GM12891 (cell line): ENCODE data around the gene C11orf68.

Source experiments
- DNase-seq: peaks from one replicate; pipeline ENCODE4 v3.0.0; 2011; ENCODE audit warnings: low spot score; ENCODE audit not compliant: insufficient read length
- FAIRE-seq: peaks from 2 replicates; lab custom pipeline; 2011; peaks lifted over from hg19 to GRCh38; lab: Jason Lieb, UNC
- PAX5 ChIP-seq: IDR thresholded peaks from 2 replicates; pipeline ENCODE4 v1.6.1; 2011; ENCODE audit warnings: low read length, moderate library complexity, mild to moderate bottlenecking; ENCODE audit not compliant: insufficient read depth, severe bottlenecking
- POLR2A ChIP-seq: IDR thresholded peaks from 2 replicates; pipeline ENCODE4 v1.6.1; 2011; ENCODE audit warnings: low read depth, low read length, control low read depth
- POLR2AphosphoS5 ChIP-seq: IDR thresholded peaks from 2 replicates; pipeline ENCODE4 v1.6.1; 2011; ENCODE audit warnings: low read depth, low read length, control low read depth
- POU2F2 ChIP-seq: IDR thresholded peaks from 2 replicates; pipeline ENCODE4 v1.6.1; 2011; ENCODE audit warnings: low read depth, mild to moderate bottlenecking, control low read depth, low read length, moderate library complexity
- SPI1 ChIP-seq: IDR thresholded peaks from 2 replicates; pipeline ENCODE4 v1.6.1; 2011; ENCODE audit warnings: low read depth, low read length, control low read depth
- TAF1 ChIP-seq: IDR thresholded peaks from 2 replicates; pipeline ENCODE4 v1.6.1; 2011; ENCODE audit warnings: low read depth, low read length, control low read depth

Gene C11orf68

GRCh38 chr11:65872586-65873317 lies 46.1 kb downstream of the C11orf68 start, which contains the start of gene EFEMP2:
TSS of gene EFEMP2 (minus strand) at chr11:65872800. CDS start at chr11:65872354, 446 bp downstream.
- no peak for DNase-seq
- TF ChIP-seq POU2F2 (no peak), POLR2AphosphoS5 (no peak), TAF1 (no peak), PAX5 (no peak), SPI1 (no peak), POLR2A (no peak; the same call in 1 of the 2 replicates)
- FAIRE-seq = no peak

DNA sequence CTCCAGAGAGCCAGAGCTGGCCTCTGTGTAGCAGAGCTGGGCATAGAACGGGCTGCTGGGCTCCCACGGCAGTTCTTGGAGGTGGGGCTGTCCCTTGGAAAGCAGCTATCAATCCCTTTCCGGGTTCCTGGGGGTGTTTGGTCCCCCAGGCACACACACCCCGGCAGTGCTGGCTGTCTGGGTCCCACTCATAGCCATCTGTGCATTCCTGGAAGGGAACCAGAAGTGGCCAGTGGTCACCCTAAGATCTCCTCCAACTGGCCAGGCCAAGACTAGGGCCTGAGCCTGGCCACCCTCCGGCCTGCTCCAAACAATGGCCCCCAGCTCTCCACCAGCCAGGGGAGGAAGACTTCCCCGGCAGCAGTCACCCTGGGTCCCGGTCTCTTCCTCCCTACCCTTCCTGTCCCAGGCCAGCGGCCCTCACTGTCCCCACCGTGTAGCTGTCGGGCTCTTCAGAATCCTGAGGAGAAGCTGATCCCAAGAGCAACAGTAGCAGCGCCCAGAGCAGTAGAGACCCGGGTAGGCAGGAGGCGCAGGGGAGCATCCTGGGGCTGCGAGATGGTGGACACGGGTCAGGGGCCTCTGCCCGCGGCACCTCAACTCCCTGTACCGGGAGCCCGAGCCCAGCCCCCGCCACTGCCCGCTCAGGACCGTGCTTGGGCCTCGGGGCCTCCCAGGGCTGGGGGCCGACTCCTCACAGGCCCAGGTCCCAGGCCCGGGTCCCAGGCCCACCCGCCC lies 46.9 kb downstream of the C11orf68 start:
- no peak for TF ChIP-seq POLR2AphosphoS5
- no peak for DNase-seq
- no peak for FAIRE-seq

- FAIRE-seq = peak; percentile 38
- no peak for DNase-seq
- no peak; the same call in 1 of the 2 replicates for TF ChIP-seq POLR2AphosphoS5
- no peak for TF ChIP-seq SPI1
- no peak for TF ChIP-seq PAX5
- TF ChIP-seq POLR2A = no peak; the same call in 1 of the 2 replicates
- no peak for TF ChIP-seq TAF1
- TF ChIP-seq POU2F2 = no peak
Observed at GRCh38 chr11:65870706-65871681, 47.9 kb downstream of the C11orf68 start.

DNA sequence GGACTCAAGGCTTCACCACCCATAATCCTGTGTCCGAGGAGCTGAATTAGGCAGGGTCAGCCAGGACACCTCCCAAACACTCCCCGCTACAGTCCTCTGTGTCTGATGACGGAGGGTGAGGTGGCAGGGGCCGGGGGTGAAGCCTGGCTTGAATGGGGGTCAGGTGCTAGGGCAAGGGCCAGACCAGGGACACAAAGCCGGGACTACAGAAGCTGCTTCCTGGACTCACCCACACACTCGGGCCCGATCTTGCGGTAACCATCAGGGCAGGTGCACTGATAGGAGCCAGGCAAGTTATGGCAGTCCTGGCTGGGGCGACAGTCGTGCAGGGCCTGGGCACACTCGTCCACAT lies 48.6 kb downstream of the C11orf68 start:
- no peak for TF ChIP-seq POU2F2
- TF ChIP-seq POLR2AphosphoS5 = no peak
- TF ChIP-seq POLR2A = no peak
- TF ChIP-seq PAX5 = no peak
- TF ChIP-seq TAF1 = no peak
- DNase-seq (no peak), FAIRE-seq (no peak)

- DNase-seq = no peak
- peak; percentile 54; the same call in 1 of the 2 replicates for TF ChIP-seq POU2F2
- no peak for TF ChIP-seq SPI1
- TF ChIP-seq POLR2AphosphoS5 = no peak; the same call in 1 of the 2 replicates
- peak; percentile 36 for TF ChIP-seq POLR2A
- no peak for FAIRE-seq
Observed at GRCh38 chr11:65869643-65870306, 49.1 kb downstream of the C11orf68 start.

- FAIRE-seq (peak; percentile 23), DNase-seq (no peak)
- TF ChIP-seq POLR2AphosphoS5 (0 out of 2 replicates have a peak, but pooled peaks have one; percentile 52), TAF1 (no peak), POU2F2 (0 out of 2 replicates have a peak, but pooled peaks have one; percentile 26), POLR2A (no peak; the same call in 1 of the 2 replicates)
Observed at GRCh38 chr11:65868907-65869306, 50.0 kb downstream of the C11orf68 start.

GRCh38 chr11:65868076-65868667 lies 50.7 kb downstream of the C11orf68 start:
- TF ChIP-seq POLR2A (no peak), SPI1 (no peak), POU2F2 (no peak), TAF1 (no peak), POLR2AphosphoS5 (no peak), PAX5 (no peak)
- FAIRE-seq = no peak
- DNase-seq = no peak

DNA sequence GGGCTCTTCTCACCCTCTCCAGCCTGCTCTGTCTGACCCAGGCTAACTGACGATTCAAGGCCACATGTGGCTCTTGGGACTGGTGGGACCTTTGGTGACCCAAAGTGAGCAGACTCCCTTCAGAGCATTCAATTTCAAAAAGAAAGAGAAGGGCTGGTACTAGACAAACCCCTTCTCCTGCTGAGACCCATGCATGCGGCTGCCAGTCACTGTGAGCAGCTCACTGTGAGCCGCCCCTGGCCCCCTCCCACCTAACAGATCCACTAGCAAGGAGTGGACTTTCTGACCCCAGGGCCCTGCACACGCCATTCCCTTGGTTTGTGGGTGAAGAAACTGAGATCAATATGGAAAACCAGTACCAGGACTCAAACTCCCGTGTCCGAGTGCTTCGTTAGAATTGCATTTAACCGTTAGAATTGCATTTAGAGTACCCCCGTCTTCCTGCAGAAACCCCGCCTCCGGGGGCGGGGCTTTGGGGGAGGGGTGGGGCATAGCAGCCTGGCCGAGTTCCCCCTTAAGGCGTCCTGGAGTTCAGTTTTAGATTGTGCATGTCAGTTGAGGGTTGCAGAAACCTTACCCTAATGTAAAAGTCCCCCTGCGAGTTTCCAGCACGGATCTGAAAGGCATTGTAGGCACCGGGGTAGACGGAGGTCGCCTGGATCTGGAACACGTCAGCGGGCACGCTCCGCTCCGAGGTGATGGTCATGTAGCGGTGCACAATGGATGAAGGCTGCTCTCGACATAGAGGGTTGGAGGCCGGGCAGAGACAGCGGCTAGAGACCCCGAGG lies 51.4 kb downstream of the C11orf68 start:
- FAIRE-seq = no peak
- TF ChIP-seq POLR2A (no peak), PAX5 (no peak), POU2F2 (no peak)
- DNase-seq = no peak
